ENCODE results near the gene GALNT12. TPM values are rescaled to one million over a fixed set of nuclear protein-coding genes. Genes with fewer than 3 reads are reported as not detected.

The GALNT12 gene
- total RNA-seq, 4 donors from 2014 or later: 12.4 to 22.4 (median 16.2) TPM

GRCh38 chr9:98864281-98865174 lies 57.1 kb downstream of the GALNT12 start:
- no peaks in the 10 kb centered on the region for H3K36me3 ChIP-seq
- no peak overlapping the region for H3K4me3 ChIP-seq
- peak overlapping the region; percentile 5 to 59 (median 41) for H3K27ac ChIP-seq (replicated peaks in 1 of 4)
- peaks cover 47 to 72% (median 64%) of the 10 kb centered on the region in 4 donors for H3K4me1 ChIP-seq
- intact Hi-C loops (cut with DNase I): loop anchor here (5.0 kb wide), 1 partner anchor 78 kb away; the partner anchor contains the start of gene COL15A1
- no peaks in the 10 kb centered on the region for H3K9me3 ChIP-seq
- DNase-seq (ENCODE audit: extremely low spot score): no peak
- TF ChIP-seq POLR2A (IDR thresholded peaks at IDR 0.05; ENCODE audit: low read depth) (no peak), POLR2AphosphoS5 (IDR thresholded peaks at IDR 0.05) (peak in 1 of 2 donors; percentile 32), EP300 (IDR thresholded peaks at IDR 0.05) (no peak)
- no peaks in the 10 kb centered on the region for H3K27me3 ChIP-seq
- WGBS: 91% methylated on average over 7 of the region's 7 CpGs

- 82% methylated on average over 5 of the region's 5 CpGs for WGBS
- Histone ChIP-seq H3K9me3 (no peaks in the 10 kb centered on the region), H3K36me3 (no peaks in the 10 kb centered on the region), H3K4me1 (peaks cover 47 to 74% (median 65%) of the 10 kb centered on the region in 4 donors), H3K27ac (replicated peaks in 1 of 4) (peak overlapping the region in 3 of 4 donors; percentile 5 to 59 (median 7)), H3K27me3 (no peaks in the 10 kb centered on the region), H3K4me3 (no peak overlapping the region)
- no peak for TF ChIP-seq EP300 (IDR thresholded peaks at IDR 0.05)
- no peak for TF ChIP-seq CTCF (IDR thresholded peaks at IDR 0.05)
- no peak for TF ChIP-seq POLR2A (IDR thresholded peaks at IDR 0.05; ENCODE audit: low read depth)
- TF ChIP-seq POLR2AphosphoS5 (IDR thresholded peaks at IDR 0.05): no peak
- intact Hi-C loops (cut with DNase I): no loop called here
- no peak for DNase-seq (ENCODE audit: extremely low spot score)
Measured at GRCh38 chr9:98865284-98865875, 57.9 kb downstream of the GALNT12 start.

GRCh38 chr9:98866435-98867102 lies 59.1 kb downstream of the GALNT12 start:
- 64% methylated on average over 6 of the region's 6 CpGs for WGBS
- TF ChIP-seq POLR2A (IDR thresholded peaks at IDR 0.05; ENCODE audit: low read depth) (no peak), POLR2AphosphoS5 (IDR thresholded peaks at IDR 0.05) (no peak), CTCF (IDR thresholded peaks at IDR 0.05) (no peak), EP300 (IDR thresholded peaks at IDR 0.05) (no peak)
- Histone ChIP-seq H3K27me3 (no peaks in the 10 kb centered on the region), H3K36me3 (no peaks in the 10 kb centered on the region), H3K4me3 (no peak overlapping the region), H3K4me1 (peaks cover 37 to 65% (median 53%) of the 10 kb centered on the region in 4 donors), H3K27ac (replicated peaks in 1 of 4) (peak overlapping the region; percentile 44 to 73 (median 59)), H3K9me3 (no peaks in the 10 kb centered on the region)
- DNase-seq (ENCODE audit: extremely low spot score): no peak
- intact Hi-C loops (cut with DNase I): no loop called here

GRCh38 chr9:98867103-98867428 lies 59.6 kb downstream of the GALNT12 start:
- TF ChIP-seq POLR2AphosphoS5 (IDR thresholded peaks at IDR 0.05): no peak
- no peak for TF ChIP-seq EP300 (IDR thresholded peaks at IDR 0.05)
- TF ChIP-seq CTCF (IDR thresholded peaks at IDR 0.05): no peak
- TF ChIP-seq POLR2A (IDR thresholded peaks at IDR 0.05; ENCODE audit: low read depth): no peak
- no peaks in the 10 kb centered on the region for H3K9me3 ChIP-seq
- H3K27ac ChIP-seq (replicated peaks in 1 of 4): peak overlapping the region; percentile 44 to 73 (median 59)
- H3K4me1 ChIP-seq: peaks cover 32 to 60% (median 48%) of the 10 kb centered on the region in 4 donors
- no peaks in the 10 kb centered on the region for H3K27me3 ChIP-seq
- WGBS: 56% methylated on average over 1 of the region's 1 CpG
- intact Hi-C loops (cut with DNase I): no loop called here
- no peak for DNase-seq (ENCODE audit: extremely low spot score)
- H3K4me3 ChIP-seq: no peak overlapping the region
- H3K36me3 ChIP-seq: no peaks in the 10 kb centered on the region
